PC-3 (cell line): ENCODE results near the gene CCL20. TPM values are rescaled to one million over a fixed set of nuclear protein-coding genes. Genes with fewer than 3 reads are reported as not detected.

ENCODE experiments used
- ATAC-seq: fragments of 200-7000 bp; cut with Tn5 transposase; 2 replicates; pipeline ENCODE4 v1.9.1; 2020; ENCODE audit warnings: mild to moderate bottlenecking, moderate library complexity
- BruUV-seq: library from RNA; stranded (reverse); fragments of 400-500 nt; replicated peaks from 2 replicates; lab custom pipeline; 2021; lab: Mats Ljungman, UMichigan
- CTCF ChIA-PET: fragments of 300-600 bp; sonication (Branson Sonifier 250); formaldehyde crosslinking; loops from one replicate; lab custom pipeline; 2022; ENCODE audit warnings: antibody characterized with exemption; lab: Charles Lee
- POLR2A ChIA-PET: fragments of 300-600 bp; sonication (Branson Sonifier 250); formaldehyde crosslinking; loops from one replicate; lab custom pipeline; 2022; ENCODE audit warnings: antibody characterized with exemption; ENCODE audit not compliant: unreplicated experiment; lab: Charles Lee
- DNase-seq: peaks from one replicate; pipeline ENCODE4 v3.0.0-alpha.2; 2015
- H2AFZ ChIP-seq: fragments of 300-600 bp; sonication (generic); 2 replicates; pipeline ENCODE4 v1.6.0; 2016; ENCODE audit warnings: antibody characterized with exemption, low read length
- H3F3A ChIP-seq: fragments of 300-600 bp; sonication (generic); one replicate; pipeline ENCODE4 v1.6.0; 2017; ENCODE audit warnings: antibody characterized with exemption, low read length, control low read depth, mild to moderate bottlenecking; ENCODE audit not compliant: unreplicated experiment
- H3K27ac ChIP-seq: fragments of 300-600 bp; sonication (generic); 2 replicates; pipeline ENCODE4 v1.5.1; 2016; ENCODE audit warnings: mild to moderate bottlenecking, low read length
- H3K27me3 ChIP-seq: fragments of 300-600 bp; sonication (generic); 2 replicates; pipeline ENCODE4 v1.6.1; 2016; ENCODE audit warnings: low read length, mixed read lengths
- H3K36me3 ChIP-seq: fragments of 300-600 bp; sonication (generic); 2 replicates; pipeline ENCODE4 v1.6.1; 2016; ENCODE audit warnings: low read depth, mixed run types, low read length, mixed read lengths
- H3K4me1 ChIP-seq: fragments of 300-600 bp; sonication (generic); 2 replicates; pipeline ENCODE4 v1.5.1; 2016; ENCODE audit warnings: low read length; ENCODE audit not compliant: insufficient read depth
- H3K4me2 ChIP-seq: fragments of 300-600 bp; sonication (generic); 2 replicates; pipeline ENCODE4 v1.6.0; 2016; ENCODE audit warnings: low read length
- H3K4me3 ChIP-seq: fragments of 300-600 bp; sonication (generic); 2 replicates; pipeline ENCODE4 v1.5.1; 2016; ENCODE audit warnings: mild to moderate bottlenecking, low read length, mixed read lengths
- H3K79me2 ChIP-seq: fragments of 300-600 bp; sonication (generic); 2 replicates; pipeline ENCODE4 v1.6.1; 2017; ENCODE audit warnings: low read length, mixed read lengths
- H3K9ac ChIP-seq: fragments of 300-600 bp; sonication (generic); 2 replicates; pipeline ENCODE4 v1.6.0; 2016; ENCODE audit warnings: mild to moderate bottlenecking, low read length
- H3K9me2 ChIP-seq: fragments of 300-600 bp; sonication (generic); replicated peaks from 2 replicates; pipeline ENCODE4 v1.6.1; 2016; ENCODE audit warnings: mixed run types, low read length, mixed read lengths
- H3K9me3 ChIP-seq: fragments of 300-600 bp; sonication (generic); 2 replicates; pipeline ENCODE4 v1.6.1; 2016; ENCODE audit warnings: low read length, mixed read lengths
- H4K20me1 ChIP-seq: fragments of 300-600 bp; sonication (generic); 2 replicates; pipeline ENCODE4 v1.6.1; 2016; ENCODE audit warnings: low read length, mixed read lengths
- EZH2 ChIP-seq: fragments of 300-600 bp; sonication (generic); IDR thresholded peaks from one replicate; pipeline ENCODE4 v1.6.1; 2017; ENCODE audit warnings: antibody characterized with exemption, mild to moderate bottlenecking, low read length; ENCODE audit not compliant: unreplicated experiment
- EZH2phosphoT487 ChIP-seq: fragments of 300-600 bp; sonication (generic); IDR thresholded peaks from 2 replicates; pipeline ENCODE4 v1.6.1; 2018; ENCODE audit warnings: mild to moderate bottlenecking, antibody characterized with exemption, low read length, borderline replicate concordance
- intact Hi-C: fragments of 100-400 bp; cut with micrococcal nuclease; formaldehyde crosslinking; loops from 2 replicates; pipeline ENCODE4 v1.9.0; 2023
- total RNA-seq: library from RNA; depleted of rRNA; stranded (reverse); fragments of >200 nt; gene quantifications from 2 replicates; pipeline ENCODE4 v1.2.3, GENCODE V29; 2014
- TF ChIP-seq, protein P1 (sequence below): fragments of 300-600 bp; sonication (generic); conservative IDR thresholded peaks from 2 replicates; pipeline ENCODE4 v1.5.1; 2017; ENCODE audit warnings: antibody characterized with exemption, low read depth, mild to moderate bottlenecking, low read length

The CCL20 gene
- total RNA-seq, 1 experiment from 2014 or later, result 1.8 TPM

DNA sequence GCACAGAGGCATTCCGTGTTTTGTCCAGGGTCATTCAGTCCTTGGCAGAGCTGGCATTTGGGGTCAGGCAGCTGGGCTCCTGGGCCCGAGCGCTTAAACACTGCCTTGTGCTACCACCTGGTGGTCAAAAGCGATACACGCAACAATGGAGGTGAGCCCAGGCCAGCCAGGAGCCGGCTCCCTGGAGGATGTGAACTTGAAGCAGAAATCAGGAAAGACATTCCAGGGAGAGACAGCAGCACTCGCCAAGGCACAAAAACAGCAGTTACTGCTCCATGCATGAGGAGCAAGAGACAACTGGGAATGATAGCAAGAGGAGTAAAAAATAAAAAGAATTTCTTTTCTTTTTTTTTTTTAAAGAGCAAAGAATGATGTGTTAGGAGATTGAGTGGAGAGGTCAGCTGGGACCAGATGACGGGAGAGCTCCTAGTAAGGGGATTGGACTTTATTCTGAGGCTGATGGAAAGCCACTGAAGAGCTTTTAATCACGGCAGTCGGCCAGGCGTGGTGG, 47.2 kb upstream of the CCL20 start:
- no peak overlapping the region for H3K4me3 ChIP-seq
- H3F3A ChIP-seq, result no peaks in the 10 kb centered on the region
- no peak overlapping the region for H2AFZ ChIP-seq
- no peaks in the 10 kb centered on the region for H3K27me3 ChIP-seq
- H3K27ac ChIP-seq, result no peak overlapping the region
- POLR2A ChIA-PET, result interaction anchor here (0.6 kb wide), 1 partner anchor 286 kb away, joined by 3 read pairs; no protein-coding TSS in a partner anchor
- no peaks in the 10 kb centered on the region for H3K36me3 ChIP-seq
- H3K9ac ChIP-seq, result no peak overlapping the region
- H4K20me1 ChIP-seq, result no peaks in the 10 kb centered on the region
- H3K9me2 ChIP-seq, result no peaks in the 10 kb centered on the region
- H3K9me3 ChIP-seq, result no peaks in the 10 kb centered on the region
- CTCF ChIA-PET, result interaction anchor here (0.6 to 1.4 kb wide), 5 partner anchors 96 to 361 kb away, joined by 3 to 20 read pairs (median 3); no protein-coding TSS in a partner anchor
- DNase-seq, result peak; percentile 81
- peak; percentile 100 for ATAC-seq
- no peak overlapping the region for H3K4me2 ChIP-seq
- H3K79me2 ChIP-seq, result no peaks in the 10 kb centered on the region
- no peaks in the 10 kb centered on the region for H3K4me1 ChIP-seq
- TF ChIP-seq, protein P1, sequence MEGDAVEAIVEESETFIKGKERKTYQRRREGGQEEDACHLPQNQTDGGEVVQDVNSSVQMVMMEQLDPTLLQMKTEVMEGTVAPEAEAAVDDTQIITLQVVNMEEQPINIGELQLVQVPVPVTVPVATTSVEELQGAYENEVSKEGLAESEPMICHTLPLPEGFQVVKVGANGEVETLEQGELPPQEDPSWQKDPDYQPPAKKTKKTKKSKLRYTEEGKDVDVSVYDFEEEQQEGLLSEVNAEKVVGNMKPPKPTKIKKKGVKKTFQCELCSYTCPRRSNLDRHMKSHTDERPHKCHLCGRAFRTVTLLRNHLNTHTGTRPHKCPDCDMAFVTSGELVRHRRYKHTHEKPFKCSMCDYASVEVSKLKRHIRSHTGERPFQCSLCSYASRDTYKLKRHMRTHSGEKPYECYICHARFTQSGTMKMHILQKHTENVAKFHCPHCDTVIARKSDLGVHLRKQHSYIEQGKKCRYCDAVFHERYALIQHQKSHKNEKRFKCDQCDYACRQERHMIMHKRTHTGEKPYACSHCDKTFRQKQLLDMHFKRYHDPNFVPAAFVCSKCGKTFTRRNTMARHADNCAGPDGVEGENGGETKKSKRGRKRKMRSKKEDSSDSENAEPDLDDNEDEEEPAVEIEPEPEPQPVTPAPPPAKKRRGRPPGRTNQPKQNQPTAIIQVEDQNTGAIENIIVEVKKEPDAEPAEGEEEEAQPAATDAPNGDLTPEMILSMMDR, result peak; percentile 91
- no peak for TF ChIP-seq EZH2
- intact Hi-C loops, result loop anchor here (1.0 to 5.0 kb wide), 4 partner anchors 108 to 636 kb away; no protein-coding TSS in a partner anchor
- BruUV-seq, result no TSS peak

DNA sequence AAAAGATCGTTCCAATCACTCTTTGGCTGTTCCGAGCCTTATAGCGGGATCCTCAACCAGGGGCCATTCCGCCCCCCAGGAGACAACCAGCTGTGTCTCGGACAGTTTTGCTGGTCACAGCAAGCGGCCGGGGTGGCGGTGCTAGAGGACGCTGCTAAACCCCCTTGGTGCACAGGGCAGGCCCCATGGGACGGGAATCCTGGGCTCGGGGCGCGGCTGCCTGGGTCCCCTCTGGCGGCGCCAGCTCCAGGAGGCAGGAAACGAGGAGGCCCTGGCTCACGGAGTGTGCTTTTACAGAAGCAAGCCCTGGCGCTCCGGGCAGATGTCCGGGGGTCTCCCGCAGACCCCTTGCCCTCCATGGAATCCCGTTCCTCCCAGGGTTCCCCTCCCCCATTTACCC, 45.8 kb upstream of the CCL20 start:
- intact Hi-C loops, result loop anchor here (5.0 kb wide), 1 partner anchor 286 kb away; no protein-coding TSS in a partner anchor
- Histone ChIP-seq H3F3A (no peaks in the 10 kb centered on the region), H3K9me3 (no peaks in the 10 kb centered on the region), H4K20me1 (no peaks in the 10 kb centered on the region), H3K9ac (no peak overlapping the region), H3K27me3 (no peaks in the 10 kb centered on the region), H2AFZ (no peak overlapping the region), H3K4me3 (no peak overlapping the region), H3K4me2 (no peak overlapping the region), H3K4me1 (no peaks in the 10 kb centered on the region), H3K27ac (no peak overlapping the region), H3K9me2 (no peaks in the 10 kb centered on the region), H3K79me2 (no peaks in the 10 kb centered on the region), H3K36me3 (no peaks in the 10 kb centered on the region)
- ChIA-PET POLR2A (no interaction called here), CTCF (no interaction called here)
- DNase-seq (no peak), ATAC-seq (no peak)
- no TSS peak for BruUV-seq
- TF ChIP-seq EZH2phosphoT487 (no peak), EZH2 (no peak)

DNA sequence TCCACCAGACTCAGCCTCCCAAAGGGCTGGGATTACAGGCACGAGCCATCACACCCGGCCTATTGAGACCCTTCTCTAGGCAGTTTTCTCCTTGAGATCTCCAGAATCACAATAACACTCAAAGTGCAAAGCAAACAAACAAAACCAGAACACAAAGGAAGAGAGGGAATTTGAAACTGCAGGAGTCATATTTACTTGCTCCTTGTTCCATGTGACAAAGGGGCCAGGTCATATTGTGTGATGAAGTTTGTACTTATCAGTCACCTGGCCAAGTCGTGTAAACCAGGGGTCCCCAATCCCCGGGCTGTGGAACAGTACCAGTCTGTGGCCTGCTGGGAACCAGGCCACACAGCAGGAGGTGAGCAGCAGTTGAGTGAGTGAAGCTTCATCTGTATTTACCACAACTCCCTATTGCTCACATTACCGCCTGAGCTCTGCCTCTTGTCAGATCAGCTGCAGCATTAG, 41.4 kb upstream of the CCL20 start:
- BruUV-seq, result no TSS peak
- H3K9me3 ChIP-seq, result no peaks in the 10 kb centered on the region
- no peak overlapping the region for H3K9ac ChIP-seq
- H3K4me2 ChIP-seq, result no peak overlapping the region
- H3K36me3 ChIP-seq, result no peaks in the 10 kb centered on the region
- H3K9me2 ChIP-seq, result no peaks in the 10 kb centered on the region
- ChIA-PET CTCF (no interaction called here), POLR2A (no interaction called here)
- H4K20me1 ChIP-seq, result no peaks in the 10 kb centered on the region
- H2AFZ ChIP-seq, result no peak overlapping the region
- H3K4me1 ChIP-seq, result no peaks in the 10 kb centered on the region
- H3K4me3 ChIP-seq, result no peak overlapping the region
- H3K27me3 ChIP-seq, result no peaks in the 10 kb centered on the region
- TF ChIP-seq EZH2 (no peak), EZH2phosphoT487 (no peak)
- TF ChIP-seq, protein P1, result no peak
- H3K27ac ChIP-seq, result no peak overlapping the region
- DNase-seq (no peak), ATAC-seq (no peak)
- H3K79me2 ChIP-seq, result no peaks in the 10 kb centered on the region
- intact Hi-C loops, result no loop called here
- no peaks in the 10 kb centered on the region for H3F3A ChIP-seq
